ENCODE measurements around the gene XRCC1. TPM values are rescaled to one million over a fixed set of nuclear protein-coding genes. Genes with fewer than 3 reads are reported as not detected.
A peak's percentile ranks its signal among the peaks of the same experiment; 100 is the strongest.

The XRCC1 gene
- total RNA-seq, 4 donors from 2014 or later: 18.3 to 35.4 (median 25.2) TPM

DNA sequence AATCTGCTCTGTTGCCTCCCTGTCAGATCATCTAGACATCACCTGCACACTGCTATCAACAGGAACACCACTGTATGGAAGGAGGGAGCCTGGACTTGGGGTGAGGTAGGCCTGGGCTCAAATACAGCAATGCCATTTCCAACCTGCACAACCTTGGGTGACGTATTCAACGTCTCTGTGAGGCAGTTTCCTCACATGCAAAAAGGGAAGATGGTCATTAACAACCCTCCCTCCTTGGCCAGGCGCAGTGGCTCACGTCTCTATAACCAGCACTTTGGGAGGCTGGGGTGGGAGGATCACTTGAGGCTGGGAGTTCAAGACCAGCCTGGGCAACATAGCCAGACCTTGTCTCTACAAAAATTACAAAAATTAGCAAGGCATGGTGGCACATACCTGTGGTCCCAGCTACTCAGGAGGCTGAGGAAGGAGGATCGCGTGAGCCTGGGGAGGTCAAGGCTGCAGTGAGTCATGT lies 13.1 kb downstream of the XRCC1 start:
- no peak for TF ChIP-seq POLR2AphosphoS5 (IDR thresholded peaks at IDR 0.05)
- no peak for TF ChIP-seq EP300 (IDR thresholded peaks at IDR 0.05)
- TF ChIP-seq, protein P1, sequence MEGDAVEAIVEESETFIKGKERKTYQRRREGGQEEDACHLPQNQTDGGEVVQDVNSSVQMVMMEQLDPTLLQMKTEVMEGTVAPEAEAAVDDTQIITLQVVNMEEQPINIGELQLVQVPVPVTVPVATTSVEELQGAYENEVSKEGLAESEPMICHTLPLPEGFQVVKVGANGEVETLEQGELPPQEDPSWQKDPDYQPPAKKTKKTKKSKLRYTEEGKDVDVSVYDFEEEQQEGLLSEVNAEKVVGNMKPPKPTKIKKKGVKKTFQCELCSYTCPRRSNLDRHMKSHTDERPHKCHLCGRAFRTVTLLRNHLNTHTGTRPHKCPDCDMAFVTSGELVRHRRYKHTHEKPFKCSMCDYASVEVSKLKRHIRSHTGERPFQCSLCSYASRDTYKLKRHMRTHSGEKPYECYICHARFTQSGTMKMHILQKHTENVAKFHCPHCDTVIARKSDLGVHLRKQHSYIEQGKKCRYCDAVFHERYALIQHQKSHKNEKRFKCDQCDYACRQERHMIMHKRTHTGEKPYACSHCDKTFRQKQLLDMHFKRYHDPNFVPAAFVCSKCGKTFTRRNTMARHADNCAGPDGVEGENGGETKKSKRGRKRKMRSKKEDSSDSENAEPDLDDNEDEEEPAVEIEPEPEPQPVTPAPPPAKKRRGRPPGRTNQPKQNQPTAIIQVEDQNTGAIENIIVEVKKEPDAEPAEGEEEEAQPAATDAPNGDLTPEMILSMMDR (IDR thresholded peaks at IDR 0.05): no peak
- no peak for TF ChIP-seq POLR2A (IDR thresholded peaks at IDR 0.05)
- H3K27me3 ChIP-seq: no peaks in the 10 kb centered on the region
- H3K36me3 ChIP-seq: peaks cover 32% of the 10 kb centered on the region
- peak overlapping the region; percentile 62 for H3K27ac ChIP-seq
- H3K4me3 ChIP-seq: no peak overlapping the region
- peaks cover 11% of the 10 kb centered on the region for H3K4me1 ChIP-seq
- no peaks in the 10 kb centered on the region for H3K9me3 ChIP-seq
- no peak for DNase-seq (ENCODE audit: low spot score in 2 of 2)
- WGBS: 86% methylated on average over 6 of the region's 6 CpGs

DNA sequence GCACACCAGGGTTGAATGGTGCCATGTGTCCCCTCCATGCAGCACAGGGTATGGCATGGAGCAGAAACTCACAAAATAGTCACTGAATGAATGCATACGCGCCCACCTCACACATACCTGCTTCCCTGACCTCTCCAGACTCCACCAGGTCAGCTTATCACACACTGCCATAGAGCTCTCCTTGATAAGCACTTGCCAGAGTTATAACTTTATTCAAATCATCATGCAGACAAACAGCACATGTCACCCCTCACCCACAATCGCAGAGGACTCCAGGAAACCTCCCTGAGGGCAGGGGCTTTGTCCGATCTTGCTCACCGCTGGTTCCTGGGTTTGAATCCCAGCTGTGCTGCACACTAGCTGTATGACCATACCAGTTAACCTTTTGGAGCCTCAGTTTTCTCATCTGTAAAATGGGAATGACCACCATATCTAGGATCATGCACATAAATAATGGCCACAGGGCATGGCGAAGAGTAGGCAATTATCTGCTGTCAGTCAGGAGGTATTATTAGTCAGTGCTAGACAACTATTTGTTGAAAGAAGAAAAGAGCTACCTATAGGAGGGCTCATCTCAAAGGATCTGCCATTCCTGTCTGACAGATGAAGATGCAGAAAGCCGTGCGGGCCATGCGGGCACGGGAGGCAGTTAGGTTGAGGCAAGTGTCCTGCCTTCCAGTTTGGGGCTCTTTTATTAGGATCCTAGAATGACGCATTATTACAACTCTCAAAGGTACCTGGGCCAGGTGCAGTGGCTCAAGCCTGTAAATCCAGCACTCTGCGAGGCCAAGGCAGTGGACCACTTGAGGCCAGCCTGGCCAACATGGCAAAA lies 14.0 kb downstream of the XRCC1 start:
- H3K27ac ChIP-seq: no peak overlapping the region
- H3K36me3 ChIP-seq: peaks cover 34% of the 10 kb centered on the region
- TF ChIP-seq, protein P1 (IDR thresholded peaks at IDR 0.05): no peak
- H3K4me1 ChIP-seq: peaks cover 11% of the 10 kb centered on the region
- DNase-seq (ENCODE audit: low spot score in 2 of 2): no peak
- WGBS: 94% methylated on average over 9 of the region's 12 CpGs
- H3K4me3 ChIP-seq: no peak overlapping the region
- H3K9me3 ChIP-seq: no peaks in the 10 kb centered on the region
- no peaks in the 10 kb centered on the region for H3K27me3 ChIP-seq

DNA sequence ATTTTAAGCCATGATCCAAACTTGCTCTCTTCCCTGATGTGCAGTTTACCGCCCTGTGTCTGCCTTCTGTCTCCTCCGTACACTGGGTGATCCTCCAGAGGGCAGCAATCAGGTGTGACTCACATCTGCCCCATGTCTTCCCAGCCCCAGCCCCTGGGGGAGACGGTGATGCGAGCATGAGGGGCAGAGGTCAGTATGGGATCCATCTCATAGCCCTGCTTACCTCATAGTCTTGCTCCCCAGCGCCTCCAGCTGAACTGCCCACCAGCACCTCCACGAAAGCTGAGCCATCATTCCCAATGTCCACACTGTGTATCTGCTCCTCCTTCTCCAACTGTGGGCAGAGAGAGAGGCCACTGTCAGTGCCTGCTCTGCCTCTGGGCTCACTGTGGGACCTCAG lies 14.6 kb downstream of the XRCC1 start:
- TF ChIP-seq POLR2A (IDR thresholded peaks at IDR 0.05) (no peak), EP300 (IDR thresholded peaks at IDR 0.05) (no peak), POLR2AphosphoS5 (IDR thresholded peaks at IDR 0.05) (no peak)
- TF ChIP-seq, protein P1 (IDR thresholded peaks at IDR 0.05): no peak
- Histone ChIP-seq H3K4me3 (no peak overlapping the region), H3K36me3 (peaks cover 40% of the 10 kb centered on the region), H3K9me3 (no peaks in the 10 kb centered on the region), H3K4me1 (peaks cover 11% of the 10 kb centered on the region), H3K27me3 (no peaks in the 10 kb centered on the region), H3K27ac (no peak overlapping the region)
- no peak for DNase-seq (ENCODE audit: low spot score in 2 of 2)
- WGBS: 91% methylated on average over 3 of the region's 6 CpGs

DNA sequence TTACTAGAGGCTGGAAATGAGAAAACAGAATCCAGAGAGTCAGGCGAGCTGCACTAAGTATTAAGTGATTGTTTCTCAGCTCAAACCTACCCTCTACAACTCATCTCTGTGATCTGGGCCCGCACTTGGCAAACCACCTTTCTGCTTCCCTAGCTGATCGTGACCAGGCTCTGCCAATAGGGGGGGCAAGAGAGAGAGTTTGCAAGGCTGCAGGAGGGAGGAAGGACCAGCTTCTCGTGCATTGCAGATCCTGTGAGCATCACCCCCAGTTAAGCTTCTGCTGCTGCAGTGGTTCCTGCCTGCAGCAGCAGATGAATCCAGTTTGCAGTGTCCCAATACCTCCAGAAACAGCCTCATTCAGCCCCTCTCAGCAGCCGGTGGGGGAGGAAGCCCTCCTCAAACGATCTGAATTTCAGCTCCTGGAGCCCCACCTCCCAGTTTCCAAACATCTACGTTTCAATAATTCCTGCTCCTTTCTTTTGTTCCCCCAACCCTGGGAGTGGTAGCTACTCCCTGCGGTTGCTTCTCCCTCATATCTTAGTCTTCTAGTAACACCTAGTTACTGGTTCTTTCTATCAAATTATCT lies 20.0 kb downstream of the XRCC1 start:
- H3K36me3 ChIP-seq: peaks cover 68% of the 10 kb centered on the region
- no peaks in the 10 kb centered on the region for H3K27me3 ChIP-seq
- DNase-seq (ENCODE audit: low spot score in 2 of 2): no peak
- H3K4me1 ChIP-seq: no peaks in the 10 kb centered on the region
- H3K9me3 ChIP-seq: no peaks in the 10 kb centered on the region
- 43% methylated on average over 8 of the region's 8 CpGs for WGBS
- no peak overlapping the region for H3K27ac ChIP-seq
- H3K4me3 ChIP-seq: no peak overlapping the region
- TF ChIP-seq, protein P1 (IDR thresholded peaks at IDR 0.05): peak; percentile 27 to 71
- TF ChIP-seq EP300 (IDR thresholded peaks at IDR 0.05): no peak

DNA sequence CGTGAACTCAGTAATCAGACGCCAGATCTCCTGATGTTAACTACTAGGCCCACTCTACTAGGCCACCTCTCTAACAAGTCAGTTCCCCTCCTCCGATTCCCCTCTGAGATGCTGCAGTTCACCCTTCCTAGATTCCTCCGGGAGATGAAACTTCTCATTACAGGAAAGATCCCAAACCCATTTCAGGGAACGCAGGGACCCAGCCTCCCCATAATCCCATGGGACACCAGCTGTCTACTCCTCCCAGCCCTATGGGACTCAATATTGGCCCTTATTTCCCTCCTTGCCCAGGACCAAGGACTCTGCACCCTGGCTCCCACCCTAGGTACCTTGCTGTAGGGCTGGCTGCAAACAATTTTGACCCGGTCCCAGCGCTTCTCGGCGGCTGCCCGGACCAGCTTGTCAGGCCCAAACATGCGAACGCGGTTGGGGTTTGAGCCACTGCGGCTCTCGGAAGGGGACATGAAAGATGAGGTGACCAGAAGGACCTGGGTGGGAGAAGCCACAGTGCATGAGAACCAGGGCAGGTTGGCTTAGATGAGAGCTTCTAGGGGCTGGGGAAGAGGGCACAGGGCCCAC lies 20.9 kb downstream of the XRCC1 start:
- 95% methylated on average over 15 of the region's 15 CpGs for WGBS
- TF ChIP-seq POLR2AphosphoS5 (IDR thresholded peaks at IDR 0.05) (no peak), POLR2A (IDR thresholded peaks at IDR 0.05) (no peak), EP300 (IDR thresholded peaks at IDR 0.05) (no peak)
- TF ChIP-seq, protein P1 (IDR thresholded peaks at IDR 0.05): no peak
- no peak overlapping the region for H3K4me3 ChIP-seq
- H3K27ac ChIP-seq: no peak overlapping the region
- H3K9me3 ChIP-seq: no peaks in the 10 kb centered on the region
- H3K27me3 ChIP-seq: no peaks in the 10 kb centered on the region
- H3K4me1 ChIP-seq: no peaks in the 10 kb centered on the region
- no peak for DNase-seq (ENCODE audit: low spot score in 2 of 2)
- H3K36me3 ChIP-seq: peaks cover 68% of the 10 kb centered on the region
